Nephron (organoid): ENCODE results near the gene FLOT1.
A peak's percentile ranks its signal among the peaks of the same experiment; 100 is the strongest.
"Not testable (repeated sequence)": the region's sequence is repeated elsewhere in the genome, so short reads cannot be mapped to it uniquely, and the experiment has no call there.

Experiments used
- H3K27ac Mint-ChIP-seq, 3 experiments: 2 replicates each; pipeline ENCODE4 v1.8.0; 2020; ENCODE audit warnings: mixed read lengths in 3 of 3, mild to moderate bottlenecking in 2 of 3, moderate library complexity in 1 of 3
- H3K27me3 Mint-ChIP-seq: 2 replicates; pipeline ENCODE4 v1.8.0; 2021; ENCODE audit warnings: low read depth, mild to moderate bottlenecking, moderate library complexity, mixed read lengths
- H3K36me3 Mint-ChIP-seq: 2 replicates; pipeline ENCODE4 v1.8.0; 2020; ENCODE audit warnings: low read depth, mixed read lengths
- H3K4me1 Mint-ChIP-seq: 2 replicates; pipeline ENCODE4 v1.8.0; 2020; ENCODE audit warnings: mixed read lengths
- H3K4me3 Mint-ChIP-seq, 3 experiments: 2 replicates each; pipeline ENCODE4 v1.8.0; 2020; ENCODE audit warnings: mild to moderate bottlenecking in 3 of 3, mixed read lengths in 3 of 3, moderate library complexity in 2 of 3
- H3K9me3 Mint-ChIP-seq: 2 replicates; pipeline ENCODE4 v1.8.0; 2020; ENCODE audit warnings: mixed read lengths
- CTCF ChIP-seq, 3 experiments: fragments of 200-600 bp; sonication (generic); IDR thresholded peaks; one replicate each; pipeline ENCODE4 v1.5.0; 2021; ENCODE audit warnings: antibody characterized with exemption in 3 of 3; ENCODE audit not compliant: unreplicated experiment in 3 of 3

The FLOT1 gene

DNA sequence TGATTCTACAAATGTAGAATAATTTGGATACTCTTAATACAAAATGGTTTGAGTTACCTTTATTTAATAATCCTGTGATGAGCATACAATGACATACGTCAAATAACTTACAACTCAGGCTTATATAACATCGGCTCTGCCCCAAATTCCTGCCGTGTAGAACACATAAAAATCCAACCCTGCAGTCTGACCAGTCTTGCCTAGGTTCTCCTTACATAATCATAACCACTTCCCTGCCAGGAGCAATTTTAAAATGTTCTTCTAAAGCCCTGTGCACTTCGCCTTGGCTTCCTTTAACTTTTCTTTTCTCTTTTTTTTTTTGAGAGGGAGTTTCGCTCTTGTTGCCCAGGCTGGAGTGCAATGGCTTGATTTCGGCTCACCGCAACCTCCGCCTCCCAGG is 18.1 kb upstream of the FLOT1 start:
- H3K27me3 Mint-ChIP-seq = peaks cover 5% of the 10 kb centered on the region
- no peak for TF ChIP-seq CTCF (IDR thresholded peaks at IDR 0.05; ENCODE audit: unreplicated experiment in 3 of 3)
- H3K4me3 Mint-ChIP-seq = no peak overlapping the region
- no peaks in the 10 kb centered on the region for H3K9me3 Mint-ChIP-seq
- H3K27ac Mint-ChIP-seq = peak overlapping the region; percentile 71 to 94 (median 76)
- peaks cover 39% of the 10 kb centered on the region for H3K4me1 Mint-ChIP-seq
- H3K36me3 Mint-ChIP-seq = no peaks in the 10 kb centered on the region

- H3K9me3 Mint-ChIP-seq = no peaks in the 10 kb centered on the region
- H3K4me1 Mint-ChIP-seq = peaks cover 33% of the 10 kb centered on the region
- peak overlapping the region; percentile 69 to 94 (median 76) for H3K27ac Mint-ChIP-seq
- H3K27me3 Mint-ChIP-seq = no peaks in the 10 kb centered on the region
- no peak for TF ChIP-seq CTCF (IDR thresholded peaks at IDR 0.05; ENCODE audit: unreplicated experiment in 3 of 3)
- no peak overlapping the region for H3K4me3 Mint-ChIP-seq
- no peaks in the 10 kb centered on the region for H3K36me3 Mint-ChIP-seq
These were observed 17.2 kb upstream of the FLOT1 start for GRCh38 chr6:30759575-30760239.

DNA sequence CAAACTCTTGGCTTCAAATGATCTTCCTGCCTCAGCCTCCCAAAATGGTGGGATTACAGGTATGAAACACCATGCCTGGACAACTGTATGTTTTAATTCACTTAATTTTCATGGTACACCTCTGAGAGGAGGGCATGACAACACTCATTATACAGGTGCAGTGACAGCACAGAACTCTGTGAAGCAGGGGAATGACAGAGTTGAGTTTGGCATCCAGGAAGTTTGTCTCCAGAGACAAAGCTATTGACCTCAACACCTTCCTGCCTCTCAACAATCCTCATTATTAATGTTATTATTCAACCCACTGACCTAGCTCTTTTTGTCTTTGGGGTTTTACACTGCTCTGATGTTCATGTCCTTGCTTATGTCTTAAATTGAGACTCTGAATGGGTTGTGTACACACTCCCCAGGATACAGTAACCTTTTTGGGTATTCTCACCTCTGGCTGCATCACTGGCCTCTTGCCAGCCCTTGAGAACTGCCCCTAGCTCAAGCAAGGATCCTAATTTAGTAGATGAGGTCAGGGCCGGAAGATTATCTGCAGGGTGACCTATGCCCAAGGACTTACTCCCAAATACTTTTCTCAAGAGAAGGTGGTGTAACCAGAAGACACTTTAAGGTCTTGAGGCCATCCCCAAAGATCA is 14.9 kb upstream of the FLOT1 start:
- no peak for TF ChIP-seq CTCF (IDR thresholded peaks at IDR 0.05; ENCODE audit: unreplicated experiment in 3 of 3)
- no peak overlapping the region for H3K4me3 Mint-ChIP-seq
- no peaks in the 10 kb centered on the region for H3K36me3 Mint-ChIP-seq
- no peaks in the 10 kb centered on the region for H3K9me3 Mint-ChIP-seq
- H3K27me3 Mint-ChIP-seq = no peaks in the 10 kb centered on the region
- peaks cover 27% of the 10 kb centered on the region for H3K4me1 Mint-ChIP-seq
- peak overlapping the region in 1 of 3 experiments; percentile 25 for H3K27ac Mint-ChIP-seq

DNA sequence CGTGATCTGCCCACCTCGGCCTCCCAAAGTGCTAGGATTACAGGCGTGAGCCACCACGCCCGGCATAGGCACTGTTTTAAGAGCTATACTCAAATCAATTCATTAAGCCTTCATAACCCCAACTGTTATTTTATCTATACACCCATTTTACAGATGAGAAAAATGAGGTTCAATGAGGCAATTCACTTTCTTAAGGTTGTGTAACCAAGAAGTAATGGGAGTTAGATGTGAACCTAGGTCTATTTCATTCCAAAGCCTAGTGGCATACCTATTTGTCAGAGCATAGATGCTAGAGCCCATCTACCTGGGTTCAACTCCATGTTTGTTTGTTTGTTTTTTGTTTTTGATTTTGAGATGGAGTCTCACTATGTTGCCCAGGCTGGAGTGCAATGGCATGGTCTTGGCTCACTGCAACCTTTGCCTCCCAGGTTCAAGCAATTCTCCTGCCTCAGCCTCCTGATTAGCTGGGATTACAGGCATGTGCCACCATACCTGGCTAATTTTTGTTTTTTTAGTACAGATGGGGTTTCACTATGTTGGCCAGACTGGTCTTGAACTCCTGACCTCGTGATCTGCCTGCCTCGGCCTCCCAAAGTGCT is 14.0 kb upstream of the FLOT1 start:
- not testable (repeated sequence) for H3K9me3 Mint-ChIP-seq, H3K36me3 Mint-ChIP-seq, H3K4me3 Mint-ChIP-seq, H3K27me3 Mint-ChIP-seq, H3K27ac Mint-ChIP-seq
- H3K4me1 Mint-ChIP-seq = peaks cover 34% of the 10 kb centered on the region

DNA sequence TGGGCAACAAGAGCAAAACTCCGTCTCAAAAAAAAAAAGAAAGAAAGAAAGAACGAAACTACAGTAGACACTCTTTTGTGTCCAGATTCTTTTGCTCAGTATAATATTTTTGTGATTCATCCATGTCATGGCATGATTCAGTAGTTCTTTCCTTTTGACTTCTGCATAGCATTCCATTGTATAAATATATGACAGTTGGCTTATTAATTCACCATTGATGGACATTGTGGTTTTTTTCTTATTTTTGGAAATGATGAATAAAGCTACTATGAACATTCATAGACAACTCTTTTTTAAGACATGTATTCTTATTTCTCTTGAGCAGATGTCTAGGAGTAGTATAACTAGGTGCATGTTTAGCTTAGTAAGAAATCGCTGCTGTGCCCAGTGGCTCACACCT is 12.1 kb upstream of the FLOT1 start:
- Mint-ChIP-seq H3K9me3 (no peaks in the 10 kb centered on the region), H3K36me3 (no peaks in the 10 kb centered on the region), H3K27me3 (no peaks in the 10 kb centered on the region), H3K27ac (no peak overlapping the region), H3K4me3 (no peak overlapping the region), H3K4me1 (peaks cover 37% of the 10 kb centered on the region)
- no peak for TF ChIP-seq CTCF (IDR thresholded peaks at IDR 0.05; ENCODE audit: unreplicated experiment in 3 of 3)

- Mint-ChIP-seq H3K4me3 (peak overlapping the region in 1 of 3 experiments; percentile 3), H3K27ac (peak overlapping the region; percentile 61 to 91 (median 78)), H3K27me3 (no peaks in the 10 kb centered on the region), H3K9me3 (no peaks in the 10 kb centered on the region), H3K4me1 (peaks cover 44% of the 10 kb centered on the region), H3K36me3 (no peaks in the 10 kb centered on the region)
- TF ChIP-seq CTCF (IDR thresholded peaks at IDR 0.05; ENCODE audit: unreplicated experiment in 3 of 3) = no peak
These were observed 9.9 kb upstream of the FLOT1 start for GRCh38 chr6:30752157-30752927.
